ENCODE data around the gene STOM.

STOM gene

DNA sequence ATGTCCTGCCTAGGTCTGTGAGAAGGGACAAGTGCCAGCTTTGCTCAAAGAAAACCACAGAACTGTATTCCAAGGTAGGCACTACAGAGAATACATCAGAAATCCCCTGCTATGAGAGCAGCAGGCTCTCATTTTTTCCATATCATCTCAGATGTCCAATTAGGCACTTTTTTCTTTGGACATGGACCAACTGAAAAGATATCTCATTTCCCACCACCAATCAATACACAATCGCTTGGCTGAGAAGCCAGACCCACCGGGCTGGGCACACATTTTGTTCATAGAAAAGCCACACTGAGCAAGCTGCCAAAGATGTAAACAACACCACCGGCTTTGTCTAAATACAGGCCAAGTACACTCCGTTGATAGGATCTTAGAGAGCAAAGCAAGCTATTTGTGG, 25.9 kb downstream of the STOM start:
- H3K4me1 ChIP-seq (ENCODE audit: control insufficient read depth, insufficient read depth, low read length), result no peaks in the 10 kb centered on the region
- H3K27ac ChIP-seq (ENCODE audit: extremely low read depth, low read depth, low read length), result no peak overlapping the region
- no peak overlapping the region for H3K4me3 ChIP-seq (ENCODE audit: low read depth, low read length)
- CTCF ChIA-PET, result interaction anchor here (0.6 to 1.9 kb wide), 3 partner anchors 9 to 131 kb away, joined by 3 to 4 read pairs (median 4); no protein-coding TSS in a partner anchor
- TF ChIP-seq ZNF560 (tag by site-specific recombination; IDR thresholded peaks at IDR 0.05; ENCODE audit: borderline replicate concordance) (no peak), ZNF510 (tag by site-specific recombination; IDR thresholded peaks at IDR 0.05; ENCODE audit: insufficient replicate concordance) (no peak), ZNF366 (tag by site-specific recombination; conservative IDR thresholded peaks at IDR 0.05) (no peak), SP3 (tag by site-specific recombination; IDR thresholded peaks at IDR 0.05) (no peak), ZNF37A (tag by site-specific recombination; IDR thresholded peaks at IDR 0.05) (no peak), BCL11A (tag by site-specific recombination; IDR thresholded peaks at IDR 0.05; ENCODE audit: low read depth) (no peak), ZNF423 (tag by site-specific recombination; IDR thresholded peaks at IDR 0.05) (no peak), TCF7L2 (IDR thresholded peaks at IDR 0.05; ENCODE audit: borderline replicate concordance, low read depth, low read length) (no peak), ZNF404 (tag by site-specific recombination; IDR thresholded peaks at IDR 0.05) (no peak), SETDB1 (IDR thresholded peaks at IDR 0.05; ENCODE audit: insufficient read length, low read length) (no peak), ZNF677 (tag by site-specific recombination; IDR thresholded peaks at IDR 0.05) (no peak), ZNF596 (tag by site-specific recombination; IDR thresholded peaks at IDR 0.05) (no peak), ZNF121 (tag by site-specific recombination; IDR thresholded peaks at IDR 0.05) (no peak), REPIN1 (tag by site-specific recombination; IDR thresholded peaks at IDR 0.05; ENCODE audit: low read depth) (no peak)
- TF ChIP-seq, protein P1, sequence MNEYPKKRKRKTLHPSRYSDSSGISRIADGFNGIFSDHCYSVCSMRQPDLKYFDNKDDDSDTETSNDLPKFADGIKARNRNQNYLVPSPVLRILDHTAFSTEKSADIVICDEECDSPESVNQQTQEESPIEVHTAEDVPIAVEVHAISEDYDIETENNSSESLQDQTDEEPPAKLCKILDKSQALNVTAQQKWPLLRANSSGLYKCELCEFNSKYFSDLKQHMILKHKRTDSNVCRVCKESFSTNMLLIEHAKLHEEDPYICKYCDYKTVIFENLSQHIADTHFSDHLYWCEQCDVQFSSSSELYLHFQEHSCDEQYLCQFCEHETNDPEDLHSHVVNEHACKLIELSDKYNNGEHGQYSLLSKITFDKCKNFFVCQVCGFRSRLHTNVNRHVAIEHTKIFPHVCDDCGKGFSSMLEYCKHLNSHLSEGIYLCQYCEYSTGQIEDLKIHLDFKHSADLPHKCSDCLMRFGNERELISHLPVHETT (tag by site-specific recombination; IDR thresholded peaks at IDR 0.05), result no peak
- TF ChIP-seq, protein P2, sequence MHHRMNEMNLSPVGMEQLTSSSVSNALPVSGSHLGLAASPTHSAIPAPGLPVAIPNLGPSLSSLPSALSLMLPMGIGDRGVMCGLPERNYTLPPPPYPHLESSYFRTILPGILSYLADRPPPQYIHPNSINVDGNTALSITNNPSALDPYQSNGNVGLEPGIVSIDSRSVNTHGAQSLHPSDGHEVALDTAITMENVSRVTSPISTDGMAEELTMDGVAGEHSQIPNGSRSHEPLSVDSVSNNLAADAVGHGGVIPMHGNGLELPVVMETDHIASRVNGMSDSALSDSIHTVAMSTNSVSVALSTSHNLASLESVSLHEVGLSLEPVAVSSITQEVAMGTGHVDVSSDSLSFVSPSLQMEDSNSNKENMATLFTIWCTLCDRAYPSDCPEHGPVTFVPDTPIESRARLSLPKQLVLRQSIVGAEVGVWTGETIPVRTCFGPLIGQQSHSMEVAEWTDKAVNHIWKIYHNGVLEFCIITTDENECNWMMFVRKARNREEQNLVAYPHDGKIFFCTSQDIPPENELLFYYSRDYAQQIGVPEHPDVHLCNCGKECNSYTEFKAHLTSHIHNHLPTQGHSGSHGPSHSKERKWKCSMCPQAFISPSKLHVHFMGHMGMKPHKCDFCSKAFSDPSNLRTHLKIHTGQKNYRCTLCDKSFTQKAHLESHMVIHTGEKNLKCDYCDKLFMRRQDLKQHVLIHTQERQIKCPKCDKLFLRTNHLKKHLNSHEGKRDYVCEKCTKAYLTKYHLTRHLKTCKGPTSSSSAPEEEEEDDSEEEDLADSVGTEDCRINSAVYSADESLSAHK (tag by site-specific recombination; IDR thresholded peaks at IDR 0.05), result no peak
- H3K36me3 ChIP-seq (ENCODE audit: control insufficient read depth in 2 of 2, insufficient read depth in 1 of 2, low read length in 2 of 2), result peaks cover 0 to 40% of the 10 kb centered on the region in 2 experiments; a peak in 1 of 3 replicates
- POLR2A ChIA-PET, result no interaction called here
- H3K9me3 ChIP-seq (ENCODE audit: control insufficient read depth, insufficient read depth, low read depth, low read length), result no peaks in the 10 kb centered on the region

DNA sequence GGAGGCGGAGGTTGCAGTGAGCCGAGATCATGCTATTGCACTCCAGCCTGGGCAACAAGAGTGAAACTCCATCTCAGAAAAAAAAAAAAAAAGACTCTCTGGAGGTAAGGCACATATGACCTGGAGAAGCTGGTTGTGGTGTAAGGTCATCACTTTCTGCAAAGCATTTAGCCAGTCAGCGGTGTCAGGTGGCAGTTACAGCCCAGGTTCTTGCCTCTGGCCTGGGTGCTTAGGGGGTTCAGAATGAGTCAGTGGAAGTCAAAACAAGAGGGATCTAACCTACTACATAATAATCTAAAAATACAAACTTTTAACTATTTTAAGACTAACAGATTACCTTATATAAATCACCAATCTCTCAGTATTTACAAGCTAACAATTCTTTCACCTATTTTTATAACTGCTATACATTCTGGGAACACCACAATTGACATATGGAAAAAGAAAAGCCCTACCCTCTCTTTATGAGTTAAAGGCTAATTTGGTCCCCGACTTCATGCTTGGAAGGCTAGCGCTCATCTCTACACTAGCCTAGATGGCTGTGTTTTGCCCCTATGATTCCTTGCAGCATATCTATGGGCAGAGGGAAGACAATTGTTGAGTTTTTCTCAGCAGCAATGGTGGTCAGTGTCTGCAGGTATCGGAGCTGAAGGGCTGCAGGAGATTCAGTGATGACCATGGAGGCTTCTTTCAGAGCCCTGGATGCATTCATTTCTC, 29.2 kb downstream of the STOM start:
- Histone ChIP-seq H3K4me3 (ENCODE audit: low read depth, low read length) (no peak overlapping the region), H3K4me1 (ENCODE audit: control insufficient read depth, insufficient read depth, low read length) (no peaks in the 10 kb centered on the region), H3K27ac (ENCODE audit: extremely low read depth, low read depth, low read length) (no peak overlapping the region), H3K36me3 (ENCODE audit: control insufficient read depth in 2 of 2, insufficient read depth in 1 of 2, low read length in 2 of 2) (peaks cover 0 to 22% of the 10 kb centered on the region in 2 experiments; a peak in 1 of 3 replicates), H3K9me3 (ENCODE audit: control insufficient read depth, insufficient read depth, low read depth, low read length) (no peaks in the 10 kb centered on the region)
- ChIA-PET CTCF (interaction anchor here (0.7 to 6.3 kb wide), 7 partner anchors 7 to 118 kb away, joined by 3 to 44 read pairs (median 3); no protein-coding TSS in a partner anchor), POLR2A (interaction anchor here (0.6 kb wide), 1 partner anchor 29 kb away, joined by 3 read pairs; no protein-coding TSS in a partner anchor)
- TF ChIP-seq WT1 (tag by site-specific recombination; IDR thresholded peaks at IDR 0.05) (no peak), ZNF350 (tag by site-specific recombination; IDR thresholded peaks at IDR 0.05) (no peak), ZNF624 (tag by site-specific recombination; IDR thresholded peaks at IDR 0.05) (no peak), ZNF843 (tag by site-specific recombination; IDR thresholded peaks at IDR 0.05) (no peak), KLF8 (tag by site-specific recombination; IDR thresholded peaks at IDR 0.05) (no peak)
- TF ChIP-seq, protein P3, sequence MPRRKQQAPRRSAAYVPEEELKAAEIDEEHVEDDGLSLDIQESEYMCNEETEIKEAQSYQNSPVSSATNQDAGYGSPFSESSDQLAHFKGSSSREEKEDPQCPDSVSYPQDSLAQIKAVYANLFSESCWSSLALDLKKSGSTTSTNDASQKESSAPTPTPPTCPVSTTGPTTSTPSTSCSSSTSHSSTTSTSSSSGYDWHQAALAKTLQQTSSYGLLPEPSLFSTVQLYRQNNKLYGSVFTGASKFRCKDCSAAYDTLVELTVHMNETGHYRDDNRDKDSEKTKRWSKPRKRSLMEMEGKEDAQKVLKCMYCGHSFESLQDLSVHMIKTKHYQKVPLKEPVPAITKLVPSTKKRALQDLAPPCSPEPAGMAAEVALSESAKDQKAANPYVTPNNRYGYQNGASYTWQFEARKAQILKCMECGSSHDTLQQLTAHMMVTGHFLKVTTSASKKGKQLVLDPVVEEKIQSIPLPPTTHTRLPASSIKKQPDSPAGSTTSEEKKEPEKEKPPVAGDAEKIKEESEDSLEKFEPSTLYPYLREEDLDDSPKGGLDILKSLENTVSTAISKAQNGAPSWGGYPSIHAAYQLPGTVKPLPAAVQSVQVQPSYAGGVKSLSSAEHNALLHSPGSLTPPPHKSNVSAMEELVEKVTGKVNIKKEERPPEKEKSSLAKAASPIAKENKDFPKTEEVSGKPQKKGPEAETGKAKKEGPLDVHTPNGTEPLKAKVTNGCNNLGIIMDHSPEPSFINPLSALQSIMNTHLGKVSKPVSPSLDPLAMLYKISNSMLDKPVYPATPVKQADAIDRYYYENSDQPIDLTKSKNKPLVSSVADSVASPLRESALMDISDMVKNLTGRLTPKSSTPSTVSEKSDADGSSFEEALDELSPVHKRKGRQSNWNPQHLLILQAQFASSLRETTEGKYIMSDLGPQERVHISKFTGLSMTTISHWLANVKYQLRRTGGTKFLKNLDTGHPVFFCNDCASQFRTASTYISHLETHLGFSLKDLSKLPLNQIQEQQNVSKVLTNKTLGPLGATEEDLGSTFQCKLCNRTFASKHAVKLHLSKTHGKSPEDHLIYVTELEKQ (tag by site-specific recombination; IDR thresholded peaks at IDR 0.05; ENCODE audit: borderline replicate concordance), result no peak
- TF ChIP-seq, protein P4, sequence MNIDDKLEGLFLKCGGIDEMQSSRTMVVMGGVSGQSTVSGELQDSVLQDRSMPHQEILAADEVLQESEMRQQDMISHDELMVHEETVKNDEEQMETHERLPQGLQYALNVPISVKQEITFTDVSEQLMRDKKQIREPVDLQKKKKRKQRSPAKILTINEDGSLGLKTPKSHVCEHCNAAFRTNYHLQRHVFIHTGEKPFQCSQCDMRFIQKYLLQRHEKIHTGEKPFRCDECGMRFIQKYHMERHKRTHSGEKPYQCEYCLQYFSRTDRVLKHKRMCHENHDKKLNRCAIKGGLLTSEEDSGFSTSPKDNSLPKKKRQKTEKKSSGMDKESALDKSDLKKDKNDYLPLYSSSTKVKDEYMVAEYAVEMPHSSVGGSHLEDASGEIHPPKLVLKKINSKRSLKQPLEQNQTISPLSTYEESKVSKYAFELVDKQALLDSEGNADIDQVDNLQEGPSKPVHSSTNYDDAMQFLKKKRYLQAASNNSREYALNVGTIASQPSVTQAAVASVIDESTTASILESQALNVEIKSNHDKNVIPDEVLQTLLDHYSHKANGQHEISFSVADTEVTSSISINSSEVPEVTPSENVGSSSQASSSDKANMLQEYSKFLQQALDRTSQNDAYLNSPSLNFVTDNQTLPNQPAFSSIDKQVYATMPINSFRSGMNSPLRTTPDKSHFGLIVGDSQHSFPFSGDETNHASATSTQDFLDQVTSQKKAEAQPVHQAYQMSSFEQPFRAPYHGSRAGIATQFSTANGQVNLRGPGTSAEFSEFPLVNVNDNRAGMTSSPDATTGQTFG (tag by site-specific recombination; IDR thresholded peaks at IDR 0.05; ENCODE audit: borderline replicate concordance), result no peak
- TF ChIP-seq, protein P5, sequence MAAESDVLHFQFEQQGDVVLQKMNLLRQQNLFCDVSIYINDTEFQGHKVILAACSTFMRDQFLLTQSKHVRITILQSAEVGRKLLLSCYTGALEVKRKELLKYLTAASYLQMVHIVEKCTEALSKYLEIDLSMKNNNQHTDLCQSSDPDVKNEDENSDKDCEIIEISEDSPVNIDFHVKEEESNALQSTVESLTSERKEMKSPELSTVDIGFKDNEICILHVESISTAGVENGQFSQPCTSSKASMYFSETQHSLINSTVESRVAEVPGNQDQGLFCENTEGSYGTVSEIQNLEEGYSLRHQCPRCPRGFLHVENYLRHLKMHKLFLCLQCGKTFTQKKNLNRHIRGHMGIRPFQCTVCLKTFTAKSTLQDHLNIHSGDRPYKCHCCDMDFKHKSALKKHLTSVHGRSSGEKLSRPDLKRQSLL (tag by site-specific recombination; IDR thresholded peaks at IDR 0.05), result no peak
